ENCODE data around the gene USP33. TPM values are rescaled to one million over a fixed set of nuclear protein-coding genes. Genes with fewer than 3 reads are reported as not detected.
"Not testable (repeated sequence)": the region's sequence is repeated elsewhere in the genome, so short reads cannot be mapped to it uniquely, and the experiment has no call there.

USP33 gene
- 60.6 TPM for polyA plus RNA-seq
- long read RNA-seq, donor 1, partial matches to known transcripts: 0 of 1 reads
- long read RNA-seq, donor 1, other reads (novel, unspliced or antisense): 0 of 1 reads
- long read RNA-seq, donor 2, full-length matches to known transcripts: 7 of 18 reads
- long read RNA-seq, donor 2, partial matches to known transcripts: 11 of 18 reads
- long read RNA-seq, donor 2, other reads (novel, unspliced or antisense): 0 of 18 reads
- long read RNA-seq, donor 3: 0 reads
- long read RNA-seq, donor 4, full-length matches to known transcripts: 1 of 1 reads
- long read RNA-seq, donor 4, partial matches to known transcripts: 0 of 1 reads
- long read RNA-seq, donor 4, other reads (novel, unspliced or antisense): 0 of 1 reads
- long read RNA-seq, donor 5, partial matches to known transcripts: 0 of 1 reads
- long read RNA-seq, donor 5, other reads (novel, unspliced or antisense): 0 of 1 reads
- long read RNA-seq, donor 6, full-length matches to known transcripts: 4 of 10 reads
- long read RNA-seq, donor 6, partial matches to known transcripts: 6 of 10 reads
- long read RNA-seq, donor 6, other reads (novel, unspliced or antisense): 0 of 10 reads
- long read RNA-seq, donor 7, full-length matches to known transcripts: 1 of 1 reads
- long read RNA-seq, donor 7, partial matches to known transcripts: 0 of 1 reads
- long read RNA-seq, donor 7, other reads (novel, unspliced or antisense): 0 of 1 reads
- long read RNA-seq, donor 8, full-length matches to known transcripts: 3 of 10 reads
- long read RNA-seq, donor 8, partial matches to known transcripts: 7 of 10 reads
- long read RNA-seq, donor 8, other reads (novel, unspliced or antisense): 0 of 10 reads
- long read RNA-seq, donor 9, partial matches to known transcripts: 6 of 9 reads
- long read RNA-seq, donor 9, other reads (novel, unspliced or antisense): 0 of 9 reads
- long read RNA-seq, donor 10, full-length matches to known transcripts: 3 of 12 reads
- long read RNA-seq, donor 10, partial matches to known transcripts: 9 of 12 reads
- long read RNA-seq, donor 10, other reads (novel, unspliced or antisense): 0 of 12 reads
- long read RNA-seq, donor 11, partial matches to known transcripts: 0 of 1 reads
- long read RNA-seq, donor 11, other reads (novel, unspliced or antisense): 0 of 1 reads

DNA sequence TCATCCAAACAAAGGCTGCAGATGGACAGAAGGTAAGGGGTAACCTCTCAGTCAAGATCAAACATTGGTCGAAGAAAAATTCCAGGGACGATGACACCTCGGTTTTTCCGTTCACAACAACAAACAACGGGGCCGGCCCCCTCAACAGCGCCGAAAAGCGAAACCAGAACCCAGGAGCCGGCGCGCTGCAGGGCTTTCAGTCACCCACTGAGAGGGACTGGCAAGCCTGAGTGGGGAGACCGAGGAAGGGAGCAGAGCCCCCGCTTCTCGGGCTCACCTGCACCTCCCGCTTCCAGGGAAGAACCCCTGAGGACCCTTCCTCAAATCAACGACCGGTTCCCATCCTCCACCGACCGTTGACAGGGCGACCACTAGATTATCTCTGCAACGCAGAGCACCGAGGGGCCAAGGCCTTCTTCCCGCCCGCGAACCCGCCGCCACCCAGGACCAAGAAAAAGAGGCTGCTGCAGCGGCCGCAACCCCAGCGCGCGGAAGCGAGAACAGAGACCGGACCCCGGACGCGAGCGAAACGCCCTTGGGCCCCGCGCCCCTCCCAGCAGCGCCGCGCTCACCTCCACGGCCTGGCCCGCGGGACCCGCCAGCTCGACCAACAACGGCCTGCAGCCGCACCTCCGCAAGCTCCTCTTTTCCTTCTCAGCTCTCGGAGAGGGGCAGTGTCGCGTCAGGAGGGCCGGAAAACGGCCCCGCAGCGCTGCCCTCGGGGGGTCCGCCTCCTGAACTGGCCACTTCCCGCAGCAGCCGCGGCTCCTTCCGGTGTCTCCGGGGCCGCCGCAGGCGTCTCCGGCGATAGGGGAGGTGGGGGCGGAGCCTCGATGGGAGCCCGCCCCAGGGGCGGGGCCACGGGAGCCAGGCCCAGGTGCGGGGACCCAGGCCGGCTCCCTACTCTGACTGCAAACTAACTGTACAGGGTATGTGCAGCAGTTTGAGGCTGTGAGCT, at the start of gene USP33:
USP33 (minus strand) TSS at position 782 of the 958 bp plus-strand sequence. CDS start 18,155 bp downstream, outside the sequence.
- Histone ChIP-seq H3K4me1 (ENCODE audit: control insufficient read depth, insufficient read depth, low read length) (no peaks in the 10 kb centered on the region), H3K27ac (ENCODE audit: low read length) (peak within 1 kb of the TSS; percentile 84), H3K4me3 (ENCODE audit: low read length) (peak within 1 kb of the TSS; percentile 73), H3K36me3 (ENCODE audit: control insufficient read depth, insufficient read depth, low read length) (no peaks in the 10 kb centered on the region), H3K9me3 (ENCODE audit: control insufficient read depth, low read depth, low read length) (no peaks in the 10 kb centered on the region), H3K27me3 (ENCODE audit: control insufficient read depth, insufficient read depth, low read length) (no peaks in the 10 kb centered on the region)
- peak; percentile 84 to 89 for DNase-seq
- WGBS (ENCODE audit: insufficient coverage, low lambda C conversion rate): no CpG with 5 or more reads among the region's 79 CpGs

DNA sequence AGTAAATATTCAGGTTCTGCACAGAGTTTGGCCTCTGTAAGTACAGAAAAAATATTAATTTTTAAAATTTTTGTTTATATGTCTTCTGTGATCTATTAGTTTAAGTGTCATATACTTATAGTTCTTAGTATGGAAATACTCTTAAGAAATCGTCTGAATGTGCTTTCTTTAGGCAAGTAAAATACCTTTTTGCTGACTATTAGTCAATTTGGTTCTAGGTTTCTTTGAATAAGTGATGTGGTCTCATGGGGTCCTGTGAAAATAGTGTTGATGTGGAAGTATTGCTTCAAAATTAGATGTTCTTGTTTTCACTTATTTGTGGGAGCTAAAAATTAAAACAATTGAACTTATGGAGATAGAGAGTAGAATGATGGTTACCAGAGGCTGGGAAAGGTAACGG, 43.7 kb upstream of the USP33 start:
- no peak overlapping the region for H3K27ac ChIP-seq (ENCODE audit: low read length)
- H3K9me3 ChIP-seq (ENCODE audit: control insufficient read depth, low read depth, low read length): no peaks in the 10 kb centered on the region
- H3K27me3 ChIP-seq (ENCODE audit: control insufficient read depth, insufficient read depth, low read length): no peaks in the 10 kb centered on the region
- H3K4me1 ChIP-seq (ENCODE audit: control insufficient read depth, insufficient read depth, low read length): no peaks in the 10 kb centered on the region
- no peak overlapping the region for H3K4me3 ChIP-seq (ENCODE audit: low read length)
- peaks cover 43% of the 10 kb centered on the region for H3K36me3 ChIP-seq (ENCODE audit: control insufficient read depth, insufficient read depth, low read length)
- DNase-seq: no peak
- WGBS (ENCODE audit: insufficient coverage, low lambda C conversion rate): 100% methylated on average over 1 of the region's 2 CpGs

GRCh38 chr1:77802026-77802425, 42.4 kb upstream of the USP33 start:
- 100% methylated on average over 1 of the region's 2 CpGs for WGBS (ENCODE audit: insufficient coverage, low lambda C conversion rate)

GRCh38 chr1:77797991-77798390, 38.3 kb upstream of the USP33 start:
- Histone ChIP-seq H3K36me3 (ENCODE audit: control insufficient read depth, insufficient read depth, low read length) (peaks cover 27% of the 10 kb centered on the region), H3K27ac (ENCODE audit: low read length) (no peak overlapping the region), H3K4me1 (ENCODE audit: control insufficient read depth, insufficient read depth, low read length) (no peaks in the 10 kb centered on the region), H3K9me3 (ENCODE audit: control insufficient read depth, low read depth, low read length) (no peaks in the 10 kb centered on the region), H3K27me3 (ENCODE audit: control insufficient read depth, insufficient read depth, low read length) (no peaks in the 10 kb centered on the region), H3K4me3 (ENCODE audit: low read length) (no peak overlapping the region)
- DNase-seq: no peak

More at GRCh38 chr1:77802026-77802425, 42.4 kb upstream of the USP33 start:
- H3K36me3 ChIP-seq (ENCODE audit: control insufficient read depth, insufficient read depth, low read length): peaks cover 33% of the 10 kb centered on the region
- no peak for DNase-seq
- no peaks in the 10 kb centered on the region for H3K27me3 ChIP-seq (ENCODE audit: control insufficient read depth, insufficient read depth, low read length)
- no peak overlapping the region for H3K4me3 ChIP-seq (ENCODE audit: low read length)
- H3K9me3 ChIP-seq (ENCODE audit: control insufficient read depth, low read depth, low read length): no peaks in the 10 kb centered on the region
- H3K4me1 ChIP-seq (ENCODE audit: control insufficient read depth, insufficient read depth, low read length): no peaks in the 10 kb centered on the region
- no peak overlapping the region for H3K27ac ChIP-seq (ENCODE audit: low read length)

GRCh38 chr1:77796695-77797405, 37.2 kb upstream of the USP33 start:
- Histone ChIP-seq H3K4me3 (ENCODE audit: low read length) (no peak overlapping the region), H3K27me3 (ENCODE audit: control insufficient read depth, insufficient read depth, low read length) (no peaks in the 10 kb centered on the region), H3K36me3 (ENCODE audit: control insufficient read depth, insufficient read depth, low read length) (peaks cover 21% of the 10 kb centered on the region), H3K4me1 (ENCODE audit: control insufficient read depth, insufficient read depth, low read length) (no peaks in the 10 kb centered on the region), H3K9me3 (ENCODE audit: control insufficient read depth, low read depth, low read length) (no peaks in the 10 kb centered on the region), H3K27ac (ENCODE audit: low read length) (no peak overlapping the region)
- WGBS (ENCODE audit: insufficient coverage, low lambda C conversion rate): 100% methylated on average over 2 of the region's 5 CpGs
- DNase-seq: no peak

DNA sequence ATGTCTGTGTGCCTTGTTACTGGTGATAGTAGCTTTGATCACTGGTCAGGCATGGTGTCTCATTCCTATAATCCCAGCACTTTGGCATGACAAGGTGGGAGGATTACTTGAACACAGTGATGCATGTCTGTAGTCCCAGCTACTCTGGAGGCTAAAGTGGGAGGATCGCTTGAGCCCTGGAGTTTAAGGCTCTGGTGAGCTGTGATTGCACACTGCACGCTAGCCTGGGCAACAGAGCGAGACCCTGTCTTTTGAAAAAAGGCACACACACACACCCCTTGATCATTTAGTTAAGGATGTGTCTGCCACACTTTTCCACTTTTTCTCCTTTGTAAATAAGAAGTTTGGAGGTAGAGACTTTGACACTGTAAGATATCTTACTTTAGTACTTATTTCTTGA, 34.9 kb upstream of the USP33 start:
- DNase-seq: no peak
- WGBS (ENCODE audit: insufficient coverage, low lambda C conversion rate): no CpG with 5 or more reads among the region's 3 CpGs

DNA sequence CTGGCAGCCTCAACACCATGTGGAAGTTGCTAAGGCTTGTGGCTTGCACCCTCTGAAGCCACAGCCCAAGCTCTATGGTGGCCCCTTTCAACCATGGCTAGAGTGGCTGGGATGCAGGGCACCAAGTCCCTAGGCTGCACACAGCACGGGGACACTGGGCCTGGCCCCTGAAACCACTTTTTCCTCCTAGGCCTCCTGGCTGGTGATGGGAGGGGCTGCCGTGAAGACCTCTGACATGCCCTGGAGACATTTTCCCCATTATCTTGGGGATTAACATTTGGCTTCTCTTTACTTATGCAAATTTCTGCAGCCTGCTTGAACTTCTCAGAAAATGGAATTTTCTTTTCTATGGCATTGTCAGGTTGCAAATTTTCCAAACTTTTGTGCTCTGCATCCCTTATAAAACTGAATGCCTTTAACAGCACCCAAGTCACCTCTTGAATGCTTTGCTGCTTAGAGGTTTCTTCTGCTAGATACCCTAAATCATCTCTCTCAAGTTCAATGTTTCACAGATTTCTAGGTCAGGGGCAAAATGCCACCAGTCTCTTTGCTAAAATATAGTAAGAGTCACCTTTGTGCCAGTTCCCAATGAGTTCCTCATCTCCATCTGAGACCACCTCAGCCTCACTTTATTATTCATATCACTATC, 26.6 kb upstream of the USP33 start:
- H3K36me3 ChIP-seq (ENCODE audit: control insufficient read depth, insufficient read depth, low read length): peaks cover 38% of the 10 kb centered on the region
- not testable (repeated sequence) for H3K27ac ChIP-seq (ENCODE audit: low read length); H3K9me3 ChIP-seq (ENCODE audit: control insufficient read depth, low read depth, low read length); H3K4me3 ChIP-seq (ENCODE audit: low read length); DNase-seq; H3K27me3 ChIP-seq (ENCODE audit: control insufficient read depth, insufficient read depth, low read length); H3K4me1 ChIP-seq (ENCODE audit: control insufficient read depth, insufficient read depth, low read length)
- WGBS (ENCODE audit: insufficient coverage, low lambda C conversion rate): no CpG with 5 or more reads among the region's 2 CpGs

More for the DNA sequence above, 34.9 kb upstream of the USP33 start:
- Histone ChIP-seq H3K9me3 (ENCODE audit: control insufficient read depth, low read depth, low read length) (no peaks in the 10 kb centered on the region), H3K4me3 (ENCODE audit: low read length) (no peak overlapping the region), H3K4me1 (ENCODE audit: control insufficient read depth, insufficient read depth, low read length) (no peaks in the 10 kb centered on the region), H3K27ac (ENCODE audit: low read length) (no peak overlapping the region), H3K36me3 (ENCODE audit: control insufficient read depth, insufficient read depth, low read length) (peaks cover 19% of the 10 kb centered on the region), H3K27me3 (ENCODE audit: control insufficient read depth, insufficient read depth, low read length) (no peaks in the 10 kb centered on the region)

DNA sequence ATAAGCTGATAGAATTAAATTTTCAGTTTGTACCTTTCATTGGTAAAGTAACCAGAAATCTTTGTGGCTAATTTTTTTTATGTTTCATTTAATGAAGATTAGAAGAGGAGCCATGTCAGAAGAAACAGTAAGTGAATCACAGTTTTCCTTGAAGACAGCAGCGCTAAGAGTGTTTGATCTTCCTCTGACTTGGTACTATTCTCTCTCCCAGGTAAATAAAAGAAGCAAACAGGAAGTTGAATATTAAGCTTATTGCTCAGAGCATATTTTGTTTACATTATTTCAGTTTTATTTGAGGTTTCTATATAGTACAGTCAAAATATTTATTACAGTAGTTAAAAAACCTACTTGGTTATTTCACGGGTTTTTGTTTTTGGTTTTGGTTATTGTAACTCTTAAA, 23.5 kb upstream of the USP33 start:
- no peaks in the 10 kb centered on the region for H3K9me3 ChIP-seq (ENCODE audit: control insufficient read depth, low read depth, low read length)
- H3K27me3 ChIP-seq (ENCODE audit: control insufficient read depth, insufficient read depth, low read length): no peaks in the 10 kb centered on the region
- no peak overlapping the region for H3K27ac ChIP-seq (ENCODE audit: low read length)
- H3K4me3 ChIP-seq (ENCODE audit: low read length): no peak overlapping the region
- 79% methylated on average over 2 of the region's 2 CpGs for WGBS (ENCODE audit: insufficient coverage, low lambda C conversion rate)
- no peaks in the 10 kb centered on the region for H3K4me1 ChIP-seq (ENCODE audit: control insufficient read depth, insufficient read depth, low read length)
- DNase-seq: no peak
- peaks cover 27% of the 10 kb centered on the region for H3K36me3 ChIP-seq (ENCODE audit: control insufficient read depth, insufficient read depth, low read length)

- H3K27ac ChIP-seq (ENCODE audit: low read length): no peak overlapping the region
- H3K4me1 ChIP-seq (ENCODE audit: control insufficient read depth, insufficient read depth, low read length): no peaks in the 10 kb centered on the region
- no peak overlapping the region for H3K4me3 ChIP-seq (ENCODE audit: low read length)
- no peaks in the 10 kb centered on the region for H3K27me3 ChIP-seq (ENCODE audit: control insufficient read depth, insufficient read depth, low read length)
- no peak for DNase-seq
- no peaks in the 10 kb centered on the region for H3K9me3 ChIP-seq (ENCODE audit: control insufficient read depth, low read depth, low read length)
- peaks cover 23% of the 10 kb centered on the region for H3K36me3 ChIP-seq (ENCODE audit: control insufficient read depth, insufficient read depth, low read length)
- WGBS (ENCODE audit: insufficient coverage, low lambda C conversion rate): no CpG with 5 or more reads among the region's 1 CpG
Measured at GRCh38 chr1:77781683-77782082, 22.0 kb upstream of the USP33 start.

Data from large intestine (tissue), 12 donors.